T-helper 2 cell (primary cell): ENCODE measurements around the gene PLXND1.

Experiments used
- DNase-seq, 5 experiments: peaks; one replicate each; pipeline versions ENCODE4 v3.0.0 to v3.0.0-alpha.2; 2012 to 2022

The PLXND1 gene

DNA sequence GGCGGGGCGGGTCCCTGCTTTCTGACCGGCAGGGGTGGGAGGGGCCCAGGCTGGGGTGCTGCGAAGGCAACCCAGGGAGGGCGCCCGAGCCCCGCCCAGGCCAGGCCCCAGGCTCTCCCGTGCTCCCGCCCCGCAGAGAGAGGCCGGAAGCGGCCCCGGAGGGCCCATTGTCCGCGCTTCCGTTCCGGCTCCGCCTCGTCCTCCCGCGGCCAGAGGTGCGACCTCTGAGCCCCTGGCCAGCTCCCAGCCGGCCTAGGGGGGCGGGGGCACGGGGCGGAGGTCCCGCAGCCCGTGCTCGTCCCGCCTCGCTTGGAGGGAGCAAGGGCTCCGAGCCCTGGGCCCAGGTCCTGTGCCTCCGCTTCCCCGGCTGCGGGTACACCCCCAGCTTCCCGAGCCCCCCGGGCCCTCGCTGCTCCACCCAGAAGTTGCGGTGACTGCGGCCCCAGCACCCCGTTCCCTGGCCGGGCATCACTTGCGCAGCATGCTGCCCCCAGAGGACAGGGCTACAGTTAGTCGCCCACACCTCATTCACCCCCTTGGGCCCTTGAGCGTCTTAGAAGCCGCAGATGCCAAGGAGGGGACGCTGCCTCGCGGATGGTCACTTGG lies 20.4 kb upstream of the PLXND1 start:
- peak in 4 of 5 experiments; percentile 34 to 67 (median 46) for DNase-seq

DNA sequence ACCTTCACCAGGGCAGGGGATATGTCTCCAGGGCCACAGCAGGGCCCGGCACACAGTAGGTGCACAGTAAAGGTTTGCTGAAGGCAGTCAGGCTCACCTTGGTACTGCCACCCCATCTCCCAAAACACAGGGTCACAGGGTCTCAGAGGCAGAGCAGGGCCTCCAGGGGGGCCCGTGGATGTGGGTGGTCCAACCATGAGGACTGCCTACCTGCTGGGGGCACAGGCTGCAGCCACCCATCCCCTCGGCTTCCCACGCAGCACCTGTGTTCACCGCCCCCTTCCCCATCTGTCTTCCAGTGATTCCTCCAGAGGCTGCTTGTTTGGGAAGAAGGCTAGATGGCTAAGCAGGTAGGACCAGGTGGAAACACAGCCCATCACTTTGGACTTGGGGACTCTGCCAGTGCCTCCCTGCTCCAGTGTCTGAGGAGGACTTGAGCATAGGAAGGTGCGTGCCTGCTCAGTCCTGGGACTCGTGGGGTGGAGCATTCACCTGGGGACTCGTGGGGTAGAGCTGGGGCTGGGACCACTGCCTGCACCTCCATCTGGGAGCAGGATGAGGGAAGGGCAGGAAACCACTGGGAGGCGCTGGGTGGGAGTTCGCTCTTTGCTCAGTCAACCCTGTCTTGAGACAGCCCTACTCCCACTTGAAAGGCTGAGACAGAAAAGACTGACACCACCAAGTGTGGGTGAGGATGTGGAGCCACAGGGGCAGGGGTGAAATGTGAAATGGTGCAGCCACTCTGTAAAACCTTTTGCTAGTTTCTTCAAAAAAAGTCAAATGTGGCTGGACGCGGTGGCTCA lies 18.8 kb upstream of the PLXND1 start:
- no peak for DNase-seq

- DNase-seq = no peak
Measured at GRCh38 chr3:129624347-129625071, 18.0 kb upstream of the PLXND1 start.

GRCh38 chr3:129623447-129624118 lies 17.1 kb upstream of the PLXND1 start:
- DNase-seq = no peak

GRCh38 chr3:129622933-129623332 lies 16.5 kb upstream of the PLXND1 start:
- no peak for DNase-seq

DNA sequence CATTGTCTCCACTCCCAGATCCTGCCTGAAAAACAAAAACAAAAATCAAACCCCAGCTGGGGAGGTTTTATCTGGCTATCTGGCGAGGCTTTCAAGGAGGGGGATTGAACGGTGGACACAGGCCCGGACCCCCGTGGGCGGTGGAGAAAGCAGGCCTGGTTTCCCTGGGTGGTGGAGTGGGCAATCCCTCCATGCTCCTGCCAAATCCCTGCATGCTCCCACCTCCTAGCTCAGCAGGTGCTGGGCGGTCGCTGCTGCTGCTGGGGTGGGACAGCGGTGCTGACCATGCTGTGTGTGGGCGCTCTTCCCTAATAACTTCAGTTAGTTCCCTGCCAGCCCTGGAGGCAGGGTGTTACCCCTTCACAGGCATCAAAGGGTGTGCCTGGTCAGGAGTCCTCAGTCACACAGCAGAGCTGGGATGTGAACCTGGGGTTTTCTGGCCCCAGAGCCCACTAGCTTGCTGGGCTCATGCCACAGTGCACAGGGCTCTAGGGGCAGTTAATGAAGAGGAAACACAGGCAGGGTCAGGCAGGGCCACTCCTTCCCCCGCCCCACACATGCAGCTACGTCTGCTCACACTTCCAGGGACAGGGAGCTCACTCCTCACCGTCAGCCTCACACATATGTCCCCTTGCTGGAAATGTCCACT lies 15.9 kb upstream of the PLXND1 start:
- DNase-seq = no peak

DNA sequence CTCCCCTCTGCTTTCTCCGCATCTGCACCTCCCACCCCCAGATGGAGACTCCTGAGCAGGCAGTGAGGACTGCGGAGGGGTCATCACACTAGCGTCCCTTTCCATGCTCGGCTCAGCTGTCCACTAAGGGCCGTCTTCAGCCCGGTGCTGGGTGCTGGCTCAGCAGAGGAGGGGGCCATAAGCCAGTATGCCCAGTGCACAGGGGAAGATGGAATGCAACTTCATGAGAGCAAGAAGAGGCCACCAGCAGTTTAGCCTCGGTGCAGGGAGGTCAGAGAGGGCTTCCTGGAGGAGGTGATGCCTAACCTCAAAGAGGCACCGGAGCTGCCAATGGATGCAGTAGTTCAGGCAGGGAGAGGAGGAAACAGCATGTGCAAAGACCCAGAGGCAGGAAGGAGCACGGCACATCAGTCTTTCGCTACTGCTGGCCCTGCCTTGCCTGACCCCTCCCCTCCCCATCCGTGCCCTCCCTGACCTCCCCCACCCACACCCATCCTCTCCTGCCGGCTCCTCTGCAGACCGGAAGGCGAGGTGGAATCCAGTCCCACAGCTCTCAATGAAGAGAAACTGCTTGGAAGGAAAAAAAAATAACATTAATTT lies 15.2 kb upstream of the PLXND1 start:
- DNase-seq = no peak

DNA sequence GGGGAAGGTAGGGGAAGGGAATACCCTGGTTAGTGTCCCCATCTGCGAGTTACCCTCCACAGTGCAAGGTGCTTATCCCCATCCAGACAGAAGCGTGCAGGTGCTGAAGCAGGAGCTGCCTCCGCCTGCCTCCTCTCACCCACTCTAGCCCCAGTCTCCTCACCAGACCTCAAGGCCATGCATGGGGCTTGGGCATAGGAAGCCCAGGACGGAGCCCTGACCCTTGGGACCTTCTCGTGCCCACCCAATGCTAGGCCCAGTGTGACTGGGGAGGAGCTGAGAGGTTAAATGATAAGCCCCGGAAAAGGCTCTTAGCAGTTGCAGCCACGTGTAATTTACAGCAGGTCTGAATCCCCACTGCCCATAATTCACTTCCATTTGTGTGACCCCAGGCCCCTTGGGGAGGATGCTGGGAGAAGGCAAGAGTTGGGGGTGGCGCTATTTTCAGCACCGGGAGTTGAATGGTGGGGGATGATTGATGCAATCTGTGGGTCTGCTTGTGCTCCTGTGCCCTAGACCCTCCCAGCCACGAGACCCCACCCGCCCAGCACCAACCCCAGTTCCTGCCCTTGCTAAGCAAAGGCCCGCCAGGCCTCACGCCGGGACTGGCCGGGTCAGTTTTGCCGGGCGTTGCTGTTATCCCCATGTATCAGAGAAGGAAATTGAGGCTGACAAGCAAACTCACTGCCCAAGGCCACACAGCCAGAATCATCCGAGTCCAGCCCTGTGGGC lies 14.5 kb upstream of the PLXND1 start:
- DNase-seq = no peak

GRCh38 chr3:129619726-129620162 lies 13.3 kb upstream of the PLXND1 start:
- DNase-seq = no peak

DNA sequence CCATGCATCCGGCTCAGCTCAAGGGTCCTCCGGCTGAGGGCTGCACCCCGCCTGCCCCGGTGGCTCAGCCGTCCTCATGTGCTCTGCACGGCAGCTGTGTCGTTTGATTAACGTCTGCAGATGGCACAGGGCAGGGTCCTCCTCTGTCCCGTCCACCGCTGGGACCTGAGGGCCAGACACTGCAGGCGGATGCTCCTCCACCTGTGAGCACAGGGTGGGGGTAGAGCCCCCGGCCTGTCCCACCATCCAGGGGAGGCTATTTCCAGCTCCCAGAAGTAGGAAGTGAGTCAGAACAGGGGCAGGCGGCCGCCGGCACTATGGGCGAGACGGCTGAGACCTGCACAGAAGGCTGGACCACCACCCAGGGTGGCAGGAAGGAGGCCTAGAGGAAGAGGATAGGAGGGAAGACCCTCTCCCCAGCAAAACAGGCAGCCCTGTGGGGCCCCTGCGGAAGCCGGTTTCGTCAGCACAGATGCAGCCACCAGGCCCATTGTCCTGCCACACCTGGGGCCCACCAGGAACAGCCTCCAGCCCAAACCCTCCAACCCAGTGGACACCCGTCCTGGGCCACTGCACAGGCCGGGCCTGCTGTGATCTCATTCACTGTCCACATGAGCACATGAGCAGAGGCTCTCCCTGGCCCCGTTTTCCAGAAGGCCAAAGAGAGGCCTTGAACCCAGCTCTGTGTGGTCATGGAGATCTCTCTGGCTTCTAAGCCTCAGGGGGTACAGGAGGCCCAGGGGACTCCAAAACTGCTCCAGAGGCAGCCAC lies 12.6 kb upstream of the PLXND1 start:
- DNase-seq = no peak

- DNase-seq = no peak
Measured at GRCh38 chr3:129618186-129618820, 11.8 kb upstream of the PLXND1 start.

DNA sequence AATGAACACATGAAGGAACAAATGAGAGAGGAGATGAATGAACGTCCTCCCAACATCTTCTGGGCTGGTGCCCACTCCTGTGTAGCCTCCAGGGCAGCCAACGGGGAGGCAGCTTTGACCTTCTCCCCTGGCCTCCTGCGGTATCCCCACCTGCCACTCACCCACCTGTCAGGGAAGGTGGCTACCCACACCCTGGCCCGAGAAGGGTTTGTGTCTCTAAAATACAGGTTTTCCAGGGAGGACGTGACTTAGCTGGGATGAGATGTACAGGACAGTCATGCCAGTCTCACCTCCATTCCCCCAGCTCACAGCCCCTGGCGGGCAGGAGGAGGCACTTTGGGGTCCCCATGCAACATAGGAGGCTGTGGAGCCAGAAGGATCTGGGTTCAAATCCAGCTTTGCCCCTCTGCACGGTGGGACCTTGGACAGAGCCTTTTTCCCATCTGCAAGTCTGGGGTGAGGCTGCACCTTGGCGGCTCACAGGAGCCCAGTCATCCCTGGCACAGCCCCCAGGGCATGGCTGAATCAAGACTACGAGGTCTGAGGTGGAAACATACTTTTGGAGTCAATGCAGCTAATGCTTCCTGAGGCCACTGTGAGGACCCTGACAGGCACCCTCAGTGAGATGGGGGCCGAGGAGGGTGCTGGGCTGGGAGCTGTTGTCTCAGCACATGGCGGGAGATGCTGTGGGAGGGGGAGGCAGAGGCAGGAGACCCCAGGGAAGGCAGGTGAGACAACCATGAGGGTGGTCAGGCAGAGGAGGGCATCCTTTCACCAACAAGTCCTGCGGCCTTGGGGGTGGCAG lies 11.1 kb upstream of the PLXND1 start:
- no peak for DNase-seq

GRCh38 chr3:129616713-129617112 lies 10.2 kb upstream of the PLXND1 start:
- DNase-seq = no peak

GRCh38 chr3:129616291-129616690 lies 9.8 kb upstream of the PLXND1 start:
- DNase-seq = no peak

- no peak for DNase-seq
Measured at GRCh38 chr3:129615751-129616281, 9.3 kb upstream of the PLXND1 start.

GRCh38 chr3:129614927-129615363 lies 8.5 kb upstream of the PLXND1 start:
- no peak for DNase-seq

- DNase-seq = no peak
Measured at GRCh38 chr3:129614435-129614834, 8.0 kb upstream of the PLXND1 start.

GRCh38 chr3:129613367-129613740 lies 6.9 kb upstream of the PLXND1 start:
- DNase-seq = no peak
